Measurements from ENCODE around the gene KCNK17. TPM values are rescaled to one million over a fixed set of nuclear protein-coding genes. Genes with fewer than 3 reads are reported as not detected.

KCNK17 gene
- total and polyA plus RNA-seq, 9 of the 15 experiments (the other 6 are each of a cell fraction or from before 2014, with no cell fraction given): not detected

GRCh38 chr6:39298061-39298460 is 16.2 kb downstream of the KCNK17 start:
- WGBS (ENCODE audit: insufficient coverage, low coverage, missing lambda C conversion rate): 3% methylated on average over 10 of the region's 10 CpGs
- intact Hi-C loops (cut with micrococcal nuclease) (no loop called here), in situ Hi-C loops (cut with MboI) (no loop called here)
- Histone ChIP-seq H3K4me2 (ENCODE audit: insufficient read depth, low read length) (no peak overlapping the region), H3K27me3 (ENCODE audit: control insufficient read depth in 2 of 2, insufficient read depth in 2 of 2, low read length in 2 of 2) (peaks cover 45 to 65% of the 10 kb centered on the region in 2 experiments), H3K4me1 (replicated peaks in 1 of 2; ENCODE audit: control insufficient read depth in 2 of 2, insufficient read depth in 2 of 2, low read length in 2 of 2) (peaks cover 0 to 11% of the 10 kb centered on the region in 2 experiments; a peak in 3 of 5 replicates), H3K36me3 (ENCODE audit: control insufficient read depth, insufficient read depth, low read length) (no peaks in the 10 kb centered on the region), H3K4me3 (no peak overlapping the region), H4K20me1 (replicated peaks; ENCODE audit: control insufficient read depth, insufficient read depth, low read length) (peaks cover 21% of the 10 kb centered on the region), H3K9me1 (ENCODE audit: control insufficient read depth, insufficient read depth, low read length) (peaks cover 4% of the 10 kb centered on the region), H3K9ac (ENCODE audit: insufficient read depth in 1 of 2, low read depth in 2 of 2, low read length in 2 of 2) (no peak overlapping the region; a peak in 1 of 4 replicates), H3K27ac (ENCODE audit: extremely low read depth, low read depth, low read length) (no peak overlapping the region), H3K9me3 (replicated peaks; ENCODE audit: control insufficient read depth, insufficient read depth, low read depth, low read length) (no peaks in the 10 kb centered on the region), H3K79me2 (ENCODE audit: control insufficient read depth, insufficient read depth, low read length) (no peaks in the 10 kb centered on the region), H2AFZ (ENCODE audit: low read depth, low read length) (no peak overlapping the region)
- ChIA-PET POLR2A (no interaction called here), CTCF (ENCODE audit: low intra/inter-chr PET ratio) (no interaction called here)
- BruUV-seq (replicated peaks): no TSS peak
- TF ChIP-seq ZNF445 (CRISPR knock-in tag; IDR thresholded peaks at IDR 0.05; ENCODE audit: low read depth) (no peak), POLR3G (IDR thresholded peaks at IDR 0.05; ENCODE audit: extremely low read depth, insufficient read length, insufficient replicate concordance) (no peak), ARHGAP35 (IDR thresholded peaks at IDR 0.05; ENCODE audit: partially characterized antibody) (no peak), MBD1 (CRISPR knock-in tag; IDR thresholded peaks at IDR 0.05) (no peak), PCBP2 (IDR thresholded peaks at IDR 0.05; ENCODE audit: low read depth, low read length, poor library complexity, severe bottlenecking) (no peak), NFYB (IDR thresholded peaks at IDR 0.05; ENCODE audit: extremely low read depth, insufficient read length) (no peak), SRSF3 (IDR thresholded peaks at IDR 0.05; ENCODE audit: insufficient read depth, low read length) (no peak), ZNF589 (CRISPR knock-in tag; IDR thresholded peaks at IDR 0.05; ENCODE audit: low read depth) (no peak), ILF3 (IDR thresholded peaks at IDR 0.05; ENCODE audit: borderline replicate concordance) (no peak), TEAD1 (CRISPR knock-in tag; IDR thresholded peaks at IDR 0.05) (no peak), ZNF224 (CRISPR knock-in tag; IDR thresholded peaks at IDR 0.05) (no peak), RREB1 (CRISPR knock-in tag; IDR thresholded peaks at IDR 0.05) (no peak), SAFB2 (IDR thresholded peaks at IDR 0.05; ENCODE audit: borderline replicate concordance, low read depth, low read length, severe bottlenecking) (no peak), EP400 (IDR thresholded peaks at IDR 0.05) (no peak), MTA2 (IDR thresholded peaks at IDR 0.05; ENCODE audit: low read depth) (no peak), KAT8 (IDR thresholded peaks at IDR 0.05; ENCODE audit: low read depth) (no peak)
- ATAC-seq (no peak), DNase-seq (ENCODE audit: extremely low read depth in 1 of 4, low spot score in 3 of 4) (no peak), FAIRE-seq (no peak)

Measured in K562 (cell line).